Activated effector memory CD4-positive, alpha-beta T cell treated with anti-CD3 and anti-CD28 coated beads, Interleukin-2, amount 50 U/mL, for 16 hours (primary cell): ENCODE results near the gene TTC27.
"Not testable (repeated sequence)": the region's sequence is repeated elsewhere in the genome, so short reads cannot be mapped to it uniquely, and the experiment has no call there.

ENCODE experiments used
- DNase-seq: peaks from one replicate; pipeline ENCODE4 v3.0.0-alpha.2; 2020

Gene TTC27

DNA sequence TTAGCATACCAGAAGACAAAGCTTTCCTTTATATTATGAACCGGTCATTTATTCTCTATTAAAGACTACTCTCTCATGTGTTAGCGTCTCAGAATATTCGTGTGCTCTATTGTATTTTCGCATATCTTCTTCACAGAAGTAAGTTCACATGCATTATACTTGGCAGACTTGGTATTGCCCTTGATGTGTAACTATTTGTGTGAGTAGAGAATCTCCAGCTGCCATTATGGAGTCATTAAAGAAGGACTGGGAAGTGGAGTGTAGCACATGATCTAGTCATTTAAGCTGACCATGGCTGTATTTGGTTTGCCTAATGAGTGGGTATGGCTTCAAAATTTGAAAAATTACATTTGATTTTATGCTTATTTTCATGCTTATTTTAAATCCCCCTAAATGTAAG is 92.9 kb downstream of the TTC27 start:
- no peak for DNase-seq

DNA sequence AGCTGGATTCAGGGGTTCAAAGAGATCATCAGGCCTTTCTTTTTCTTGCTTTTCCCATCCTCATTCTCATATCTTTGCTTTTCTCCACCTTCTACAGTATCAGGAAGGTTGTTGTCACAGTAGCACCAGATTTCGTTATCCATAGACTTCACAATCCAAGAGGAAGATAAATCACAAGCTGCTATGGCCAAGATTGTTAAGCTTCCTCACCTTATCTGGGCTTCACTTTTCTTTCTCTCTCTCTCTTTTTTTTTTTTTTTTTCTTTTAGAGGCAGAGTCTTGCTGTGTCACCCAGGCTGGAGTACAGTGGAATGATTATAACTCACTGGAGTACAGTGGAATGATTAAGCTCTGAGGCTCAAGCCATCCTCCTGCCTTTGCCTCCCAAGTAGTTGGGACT is 93.5 kb downstream of the TTC27 start:
- DNase-seq, result no peak

DNA sequence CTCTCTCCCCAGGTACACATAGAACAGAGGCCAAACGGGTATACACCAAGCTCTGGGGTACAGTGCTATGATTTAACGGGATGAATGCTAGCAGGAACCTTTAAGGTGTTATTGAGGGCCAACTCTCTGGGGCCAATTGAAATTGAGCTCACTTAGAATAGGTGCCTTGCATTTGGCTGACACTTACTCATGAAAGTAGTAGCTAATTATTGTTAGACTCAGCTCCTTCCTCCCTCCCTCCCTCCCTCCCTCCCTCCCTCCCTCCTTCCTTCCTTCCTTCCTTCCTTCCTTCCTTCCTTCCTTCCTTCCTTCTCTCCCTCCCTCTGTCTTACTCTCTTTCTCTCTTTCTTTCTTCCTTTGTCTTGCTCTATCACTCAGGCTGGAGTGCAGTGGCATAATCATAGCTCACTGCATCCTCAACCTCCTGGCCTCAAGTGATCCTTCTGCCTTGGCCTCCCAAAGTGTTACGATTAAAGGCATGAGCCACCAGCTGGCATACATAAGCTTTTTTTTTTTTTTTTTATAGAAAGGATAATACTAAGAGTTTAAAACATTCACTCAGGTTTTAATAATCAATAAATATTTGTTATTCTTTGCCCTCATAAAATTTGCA is 95.7 kb downstream of the TTC27 start:
- no peak for DNase-seq

DNA sequence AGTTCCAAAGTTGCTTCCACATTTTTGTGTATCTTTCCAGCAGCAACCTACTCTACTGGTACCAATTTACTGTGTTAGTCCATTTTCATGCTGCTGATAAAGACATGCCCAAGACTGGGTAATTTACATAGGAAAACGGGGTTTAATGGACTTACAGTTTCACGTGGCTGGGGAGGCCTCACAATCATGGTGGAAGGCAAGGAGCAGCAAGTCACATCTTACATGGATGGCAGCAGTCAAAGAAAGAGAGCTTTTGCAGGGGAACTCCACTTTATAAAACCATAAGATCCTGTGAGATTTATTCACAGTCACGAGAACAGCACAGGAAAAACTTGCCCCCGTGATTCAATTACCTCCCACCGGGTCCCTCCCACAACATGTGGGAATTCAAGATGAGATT is 98.8 kb downstream of the TTC27 start:
- not testable (repeated sequence) for DNase-seq

DNA sequence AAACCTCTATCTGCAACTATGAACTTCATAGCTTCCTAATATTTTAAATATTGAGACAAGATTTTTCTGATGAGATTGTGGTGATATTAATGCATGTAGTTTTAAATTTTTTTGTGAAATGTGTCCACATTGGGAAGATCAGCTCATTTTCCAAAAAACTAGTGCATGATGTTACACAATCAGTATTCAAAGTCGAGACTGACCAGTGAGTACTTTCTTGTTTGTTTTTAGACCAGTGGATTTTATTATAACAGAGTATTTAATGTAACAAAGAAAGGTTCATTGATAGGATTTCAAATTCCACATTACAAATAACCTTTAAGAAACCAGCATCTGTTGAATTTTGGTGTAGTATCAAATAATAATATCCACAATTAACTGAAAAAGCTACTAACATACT is 99.3 kb downstream of the TTC27 start:
- DNase-seq, result no peak

DNA sequence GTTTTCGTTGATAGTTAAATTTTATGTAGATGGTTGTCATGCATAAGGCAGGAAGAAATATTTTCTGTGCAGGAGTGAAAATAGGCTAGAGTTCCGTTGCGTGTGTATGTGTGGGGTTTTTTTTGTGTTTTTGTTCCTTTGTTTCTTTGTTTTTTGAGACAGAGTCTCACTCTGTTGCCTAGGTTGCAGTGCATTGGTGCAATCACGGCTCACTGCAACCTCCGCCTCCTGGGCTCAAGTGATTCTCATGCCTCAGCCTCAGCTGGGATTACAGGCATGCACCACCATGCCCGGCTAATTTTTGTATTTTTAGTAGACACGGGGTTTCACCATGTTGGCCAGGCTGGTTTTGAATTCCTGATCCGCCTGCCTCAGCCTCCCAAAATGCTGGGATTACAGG is 103.1 kb downstream of the TTC27 start:
- DNase-seq, result not testable (repeated sequence)

DNA sequence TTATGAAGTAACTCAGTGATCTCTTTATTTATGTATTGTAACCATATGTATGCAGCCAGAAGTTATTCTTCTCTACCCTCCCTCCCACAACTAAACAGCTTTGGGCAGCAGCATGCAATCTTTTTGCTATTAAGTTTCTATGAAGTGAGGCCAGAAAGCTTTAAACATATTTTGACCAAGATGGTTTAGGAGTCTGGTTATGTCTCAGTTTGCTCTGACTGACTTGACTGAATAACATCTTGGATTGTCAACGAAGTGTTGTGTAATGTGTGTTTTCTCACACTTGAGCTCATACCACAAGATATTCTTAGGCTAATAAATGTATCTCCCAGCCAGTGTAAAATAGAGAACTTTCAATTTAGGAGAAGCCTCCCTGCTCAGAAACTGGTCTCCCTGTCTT is 104.3 kb downstream of the TTC27 start:
- no peak for DNase-seq

DNA sequence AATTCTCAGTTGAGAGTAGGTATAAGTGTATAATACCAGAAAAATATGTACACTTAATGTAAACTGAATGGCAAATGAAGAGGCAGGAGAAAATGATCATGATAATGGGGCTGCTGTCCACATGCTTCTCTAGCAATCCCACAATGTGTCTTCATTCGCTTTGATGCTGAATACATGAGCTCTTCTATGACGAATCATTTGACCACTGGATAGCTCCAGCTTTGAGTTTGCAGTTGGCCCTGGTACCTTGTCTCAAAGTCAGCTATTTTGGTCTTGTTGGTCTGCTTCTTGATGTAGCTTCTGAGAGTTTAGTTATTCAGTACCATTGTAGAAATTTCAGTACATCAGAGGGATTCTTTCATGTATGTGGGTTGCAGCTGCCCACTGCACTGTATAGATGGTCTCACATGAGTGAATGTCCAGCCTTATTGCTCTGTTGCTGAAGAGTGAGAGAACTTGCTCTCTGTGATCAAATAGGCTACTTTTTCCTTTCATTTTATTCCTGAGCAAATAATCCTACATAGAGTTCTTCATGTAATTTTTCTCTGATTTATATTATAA is 105.1 kb downstream of the TTC27 start:
- DNase-seq, result no peak

DNA sequence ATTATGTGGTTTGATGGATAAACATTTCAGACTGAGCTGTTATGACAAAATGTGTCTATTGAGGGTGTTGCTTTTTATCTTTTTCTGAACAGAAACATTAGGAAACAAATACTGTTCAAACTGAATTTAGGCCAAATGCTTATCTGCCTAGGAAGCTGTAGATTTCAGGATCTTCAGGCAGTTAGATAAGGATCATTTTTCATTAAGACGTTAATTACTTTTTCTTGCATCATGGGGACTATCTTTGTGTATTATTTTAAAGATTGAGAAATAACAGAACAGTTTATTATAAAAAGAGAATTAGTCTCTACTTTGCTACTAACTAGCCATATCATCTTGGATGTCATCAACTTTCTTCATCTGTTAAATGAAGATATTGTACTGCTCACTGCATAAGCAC is 107.5 kb downstream of the TTC27 start:
- DNase-seq, result no peak

DNA sequence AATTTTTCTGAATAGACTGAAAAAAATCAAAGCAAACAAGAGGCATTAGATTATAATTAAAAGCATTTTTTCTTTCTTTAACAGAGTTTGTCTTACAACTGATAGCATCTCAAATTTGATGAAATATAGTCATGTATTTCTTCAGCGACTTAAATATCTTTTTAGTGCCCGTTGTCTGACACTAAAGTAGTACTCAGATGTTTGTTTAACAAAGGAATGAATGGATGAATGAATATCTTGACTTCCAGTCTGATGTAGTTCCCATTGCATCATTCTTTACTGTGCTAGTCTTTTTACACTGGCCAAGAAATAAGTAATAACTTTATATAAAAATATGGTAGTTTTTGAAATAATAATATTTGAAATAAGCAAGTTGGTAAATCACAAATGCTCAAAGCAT is 111.1 kb downstream of the TTC27 start:
- no peak for DNase-seq

DNA sequence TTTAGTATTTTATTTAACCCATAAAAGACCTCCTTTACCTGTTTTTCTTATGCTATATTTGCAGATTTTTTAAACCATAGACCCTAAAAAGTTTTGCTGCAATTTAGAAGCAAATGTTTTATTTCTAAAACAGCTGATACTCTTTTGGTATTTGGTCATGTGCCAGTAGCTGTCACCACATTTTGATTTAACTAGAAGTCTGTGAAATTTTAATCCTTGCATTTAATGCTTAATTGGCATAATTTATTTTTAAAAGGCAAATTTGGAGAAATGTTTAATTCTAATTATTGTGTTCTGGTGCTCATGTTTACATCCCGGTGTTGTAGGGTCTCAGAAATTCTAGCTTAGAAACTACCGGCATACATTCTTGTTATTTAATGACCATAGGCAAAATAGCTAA is 111.8 kb downstream of the TTC27 start:
- DNase-seq, result no peak

DNA sequence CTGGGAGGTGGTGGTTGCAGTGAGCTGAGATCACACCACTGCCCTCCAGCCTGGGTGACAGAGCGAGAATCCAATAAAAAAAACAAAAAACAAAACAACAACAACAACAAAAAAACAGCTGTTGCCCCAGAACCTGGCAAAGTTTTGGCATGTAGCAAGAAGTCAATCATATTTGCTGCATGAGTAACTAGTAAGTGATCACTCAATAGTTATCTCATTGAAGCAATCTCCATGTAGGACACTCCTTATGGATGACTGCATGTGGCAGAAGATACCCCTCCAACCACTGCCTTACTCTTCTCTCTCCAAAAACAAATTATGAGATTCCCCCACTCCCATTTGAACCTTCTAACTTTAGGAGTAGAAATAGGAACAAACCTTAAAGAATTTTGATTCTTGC is 113.7 kb downstream of the TTC27 start:
- DNase-seq, result no peak

DNA sequence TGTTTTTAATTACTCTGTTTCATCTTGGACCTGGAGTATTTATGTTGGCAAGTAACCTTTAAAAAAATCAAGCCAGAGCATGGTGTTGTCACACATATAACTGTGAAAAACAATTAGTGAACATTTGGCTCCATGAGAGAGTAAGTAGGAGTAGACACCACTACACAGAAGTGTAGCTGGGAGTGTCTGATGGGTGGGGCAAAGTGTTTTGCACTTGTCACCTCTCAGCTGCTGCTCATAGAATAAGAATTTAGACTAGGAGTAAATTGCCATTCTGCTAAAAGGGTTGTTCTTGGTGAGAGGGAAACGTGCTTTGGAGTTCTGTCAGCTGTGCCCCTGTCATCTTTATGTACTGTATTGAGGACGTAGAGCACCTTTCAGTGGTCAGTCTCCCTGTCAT is 114.5 kb downstream of the TTC27 start:
- no peak for DNase-seq

DNA sequence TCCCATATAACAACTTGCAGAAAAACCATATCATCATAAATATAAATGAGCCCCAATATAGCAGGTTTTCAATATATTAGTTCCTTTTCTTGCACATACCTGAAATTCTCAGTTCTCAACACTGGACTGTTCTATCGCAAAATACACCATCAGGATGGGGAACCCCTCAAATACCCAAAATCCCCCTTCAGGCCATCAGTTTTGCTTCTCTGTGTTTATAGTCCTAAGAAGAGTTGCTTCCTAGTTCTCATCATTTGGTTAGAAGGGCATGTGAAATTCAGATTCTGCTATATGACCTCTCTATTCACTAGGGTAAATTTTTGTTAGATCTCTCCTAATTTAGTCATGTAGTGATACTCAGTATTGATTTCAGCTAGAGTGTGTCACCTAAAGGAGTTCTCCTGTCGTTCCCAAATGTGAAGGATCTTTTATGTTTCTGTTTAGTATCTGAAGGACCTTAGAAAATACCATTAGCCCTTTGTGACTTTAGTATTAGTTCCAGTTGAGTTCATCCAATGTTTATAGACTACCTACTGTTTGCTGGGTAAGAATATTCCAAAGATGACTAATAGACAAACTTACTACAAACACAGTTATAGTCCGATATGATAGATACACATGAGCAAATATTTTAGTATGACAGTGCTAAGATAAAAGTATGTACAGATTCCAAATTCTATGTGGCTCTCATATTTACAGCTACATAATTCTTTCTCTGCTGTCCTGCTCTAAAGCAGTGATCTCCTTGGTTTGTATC is 115.8 kb downstream of the TTC27 start:
- DNase-seq, result no peak

DNA sequence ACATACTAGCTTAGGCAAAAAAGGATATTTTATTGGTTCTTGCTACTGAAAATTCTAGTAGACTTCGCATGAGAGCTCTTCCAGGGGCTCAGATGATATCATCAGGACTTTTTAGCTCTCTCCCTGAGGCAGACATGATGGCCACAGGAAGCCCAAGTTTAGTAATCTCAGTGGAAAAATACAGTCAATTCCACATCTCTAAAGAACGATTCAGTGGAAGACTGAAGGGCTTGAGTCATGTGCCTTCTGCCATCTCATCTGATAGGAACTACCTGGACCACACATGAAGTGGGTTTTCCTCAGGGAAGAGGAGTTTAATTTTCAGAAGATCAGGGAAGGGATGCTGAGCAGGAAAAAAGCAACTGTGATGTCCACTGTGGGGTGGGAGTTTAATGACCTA is 117.3 kb downstream of the TTC27 start:
- no peak for DNase-seq

DNA sequence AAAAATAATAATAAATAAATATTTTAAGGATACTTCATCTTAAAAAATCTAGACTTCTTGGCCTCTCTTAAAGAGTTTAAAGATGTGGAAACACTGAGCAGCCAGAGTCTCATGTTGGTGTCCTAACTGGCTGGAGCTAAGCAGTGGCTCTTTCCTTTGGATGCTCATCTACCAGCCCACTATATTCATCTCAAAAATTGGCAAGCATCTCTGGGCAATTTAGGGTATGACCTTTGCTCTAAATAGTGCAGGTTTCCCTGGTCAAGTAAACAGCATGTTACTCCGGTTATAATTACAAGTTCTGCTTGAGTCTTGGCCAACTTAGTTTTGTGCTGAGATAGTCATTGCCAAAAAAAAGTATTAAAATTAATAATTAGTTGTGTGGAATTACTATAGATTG is 117.8 kb downstream of the TTC27 start:
- DNase-seq, result no peak

DNA sequence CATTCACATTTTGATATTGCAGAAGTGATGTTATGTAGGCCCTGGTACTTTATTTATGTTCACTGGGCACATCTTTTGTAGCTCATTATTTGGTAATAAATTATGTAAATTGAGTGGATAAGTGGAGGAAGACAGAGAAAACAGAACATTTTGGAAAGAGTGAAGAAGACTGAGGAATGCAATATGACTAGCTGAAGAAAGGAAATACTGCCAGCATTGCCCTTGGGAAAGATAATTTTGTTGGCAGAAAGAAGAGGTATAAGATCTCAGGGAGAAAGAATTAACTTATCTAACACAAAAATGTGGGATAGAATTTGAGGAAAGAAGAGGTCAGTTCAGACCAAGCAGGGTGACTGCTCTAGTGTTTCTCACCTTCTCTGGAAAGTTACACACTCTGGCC is 118.8 kb downstream of the TTC27 start:
- no peak for DNase-seq

DNA sequence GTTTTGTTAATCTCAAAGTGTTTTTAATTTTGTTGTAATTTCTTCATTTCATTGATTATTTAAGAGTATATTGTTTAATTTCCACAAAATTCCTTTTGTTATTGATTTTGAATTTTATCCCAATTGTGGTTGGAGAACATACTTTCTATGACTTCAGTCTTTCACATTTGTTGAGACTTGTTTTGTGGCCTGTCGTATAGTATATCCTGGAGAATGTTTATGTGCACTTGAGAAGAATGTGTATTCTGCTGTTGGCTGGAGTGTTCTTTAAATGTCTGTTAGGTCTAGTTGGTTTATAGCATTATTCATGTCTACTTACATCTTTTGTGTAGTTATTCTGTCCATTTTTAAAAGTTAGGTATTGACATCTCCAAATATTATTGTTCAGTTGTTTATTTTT is 120.3 kb downstream of the TTC27 start:
- DNase-seq, result no peak

DNA sequence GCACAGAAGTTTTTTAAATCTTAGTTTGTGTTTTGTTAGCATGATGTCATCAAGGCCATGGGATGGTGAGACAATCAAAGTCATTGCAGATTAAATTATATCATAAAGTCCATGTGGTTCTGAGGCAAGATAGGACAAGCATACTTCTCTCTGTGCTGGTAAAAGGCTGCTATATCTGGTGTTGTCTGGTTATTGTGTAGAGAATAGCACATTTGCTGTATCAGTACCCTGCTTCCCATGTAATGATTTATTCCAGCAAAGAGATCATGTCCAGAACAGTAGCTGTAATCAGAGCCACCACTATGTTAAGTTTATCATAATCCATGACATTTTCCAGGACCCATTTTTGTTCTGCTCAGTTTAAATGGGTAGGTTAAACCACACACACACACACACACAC is 123.0 kb downstream of the TTC27 start:
- no peak for DNase-seq

DNA sequence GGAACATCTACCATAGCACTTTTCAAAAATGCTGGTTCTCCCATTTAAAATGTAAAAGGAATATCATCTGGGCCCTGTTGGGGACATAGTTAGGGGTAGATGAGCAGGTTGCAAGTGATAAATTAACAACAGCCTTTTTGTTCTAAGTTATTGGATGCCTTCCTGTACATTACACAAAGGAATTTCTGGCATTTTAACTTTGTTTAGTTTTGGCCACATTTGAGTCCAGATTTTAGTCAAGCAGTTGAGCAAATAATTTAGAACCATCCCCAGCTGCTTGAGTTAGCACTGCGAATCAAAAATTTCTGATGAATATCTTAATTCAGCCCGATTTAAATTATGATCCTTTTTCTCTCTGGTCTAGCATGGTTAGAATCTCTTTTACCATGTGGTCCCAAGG is 124.4 kb downstream of the TTC27 start:
- DNase-seq, result no peak

DNA sequence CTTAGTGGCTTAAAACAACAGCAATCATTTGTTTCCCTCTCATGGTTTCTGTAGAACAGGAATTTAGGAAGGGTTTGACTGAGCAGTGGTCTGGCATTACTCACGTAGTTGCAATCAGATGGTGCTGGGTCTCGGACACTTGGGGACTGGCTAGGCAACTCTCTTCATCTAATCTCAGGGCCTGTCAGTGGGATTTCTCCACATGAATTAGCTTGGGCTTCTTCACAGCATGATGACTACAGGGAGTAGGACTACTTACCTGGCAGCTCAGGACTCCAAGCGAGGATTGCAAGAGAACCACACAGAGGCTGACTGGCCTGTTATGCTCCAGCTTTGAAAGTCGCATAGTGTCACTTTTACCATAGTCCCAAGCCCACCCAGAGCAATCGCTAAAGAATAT is 125.1 kb downstream of the TTC27 start:
- no peak for DNase-seq

DNA sequence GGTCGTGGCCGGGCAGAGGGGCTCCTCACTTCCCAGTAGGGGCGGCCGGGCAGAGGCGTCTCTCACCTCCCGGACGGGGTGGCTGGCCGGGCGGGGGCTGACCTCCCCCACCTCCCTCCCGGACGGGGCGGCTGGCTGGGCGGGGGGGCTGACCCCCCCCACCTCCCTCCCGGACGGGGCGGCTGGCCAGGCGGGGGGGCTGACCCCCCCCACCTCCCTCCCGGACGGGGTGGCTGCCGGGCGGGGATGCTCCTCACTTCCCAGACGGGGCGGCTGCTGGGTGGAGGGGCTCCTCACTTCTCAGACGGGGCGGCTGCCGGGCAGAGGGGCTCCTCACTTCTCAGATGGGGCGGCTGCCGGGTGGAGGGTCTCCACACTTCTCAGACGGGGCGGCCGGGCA is 126.8 kb downstream of the TTC27 start:
- DNase-seq, result not testable (repeated sequence)

DNA sequence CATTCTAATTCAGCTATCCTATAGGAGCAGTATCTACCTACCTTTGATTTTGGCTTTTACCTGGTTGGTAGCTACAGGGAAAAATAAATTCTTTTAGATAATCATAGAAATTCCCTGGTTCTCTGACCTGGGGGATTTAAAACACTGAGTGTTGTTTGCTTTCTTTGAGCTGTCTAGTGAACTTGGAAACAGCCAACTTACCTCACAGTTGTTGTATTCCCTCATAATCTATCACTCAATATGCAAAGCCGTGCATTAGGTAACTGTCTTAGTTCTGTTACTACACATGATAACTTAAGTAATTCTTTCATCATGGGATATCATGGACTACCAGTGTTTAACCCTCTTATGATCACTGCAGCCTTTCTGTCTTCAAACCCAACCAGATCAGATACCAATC is 127.8 kb downstream of the TTC27 start:
- DNase-seq, result no peak

DNA sequence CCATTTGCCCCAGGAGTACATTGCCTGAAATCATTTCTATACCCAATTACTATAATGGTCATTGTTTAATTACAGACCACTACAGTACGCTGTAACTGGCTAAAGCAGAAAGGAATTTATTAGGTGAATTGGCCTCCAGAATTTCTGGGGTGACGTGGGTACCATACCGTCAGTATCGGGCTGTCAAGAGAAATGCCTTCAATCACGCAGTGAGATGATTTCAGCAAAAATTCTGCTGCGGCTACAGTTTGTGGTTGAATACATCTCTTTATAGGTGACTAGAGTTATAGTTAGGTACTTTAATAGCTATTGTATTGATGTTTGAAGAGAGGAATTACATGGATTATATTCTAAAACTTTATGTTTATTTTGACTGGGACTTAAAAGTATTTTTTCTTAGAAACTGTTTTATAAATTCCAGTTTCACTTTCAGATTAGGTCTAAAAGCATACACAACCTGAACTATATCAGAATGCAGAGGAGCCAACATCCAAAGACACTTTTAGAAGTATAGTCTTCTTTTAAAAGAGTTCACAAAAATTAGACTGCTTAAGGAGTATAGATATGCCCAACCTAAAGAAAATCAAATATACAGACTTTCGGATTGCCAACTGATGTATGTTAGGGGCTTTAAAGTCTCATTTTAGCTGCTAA is 128.4 kb downstream of the TTC27 start:
- no peak for DNase-seq
